ENCODE measurements around the gene PLEKHA1. TPM values are rescaled to one million over a fixed set of nuclear protein-coding genes. Genes with fewer than 3 reads are reported as not detected.

PLEKHA1 gene
- total and polyA plus RNA-seq, 2 of the 13 experiments (the other 11 are each of a cell fraction or from before 2014, with no cell fraction given), result 32.2 to 53.3 TPM

GRCh38 chr10:122348935-122349361 lies 25.6 kb upstream of the PLEKHA1 start (continued):
- TF ChIP-seq SMARCE1 (IDR thresholded peaks at IDR 0.05; ENCODE audit: borderline replicate concordance) (no peak), ZNF740 (CRISPR knock-in tag; IDR thresholded peaks at IDR 0.05) (no peak), SIX1 (CRISPR knock-in tag; IDR thresholded peaks at IDR 0.05; ENCODE audit: borderline replicate concordance) (no peak), ZNF678 (CRISPR knock-in tag; IDR thresholded peaks at IDR 0.05) (no peak), SNAPC4 (CRISPR knock-in tag; IDR thresholded peaks at IDR 0.05) (no peak), HMGA1 (CRISPR knock-in tag; conservative IDR thresholded peaks at IDR 0.05) (no peak), PLRG1 (conservative IDR thresholded peaks at IDR 0.05) (no peak), DMTF1 (CRISPR knock-in tag; IDR thresholded peaks at IDR 0.05) (no peak), DZIP1 (CRISPR knock-in tag; IDR thresholded peaks at IDR 0.05) (no peak), ATF4 (CRISPR knock-in tag; IDR thresholded peaks at IDR 0.05) (no peak), ZNF816 (CRISPR knock-in tag; IDR thresholded peaks at IDR 0.05; ENCODE audit: borderline replicate concordance) (no peak), ZNF879 (CRISPR knock-in tag; IDR thresholded peaks at IDR 0.05) (no peak), ZNF124 (CRISPR knock-in tag; IDR thresholded peaks at IDR 0.05) (no peak), MXI1 (IDR thresholded peaks at IDR 0.05; ENCODE audit: borderline replicate concordance, low read depth, low read length) (no peak), ZKSCAN1 (IDR thresholded peaks at IDR 0.05; ENCODE audit: low read length) (no peak), KDM4B (CRISPR knock-in tag; IDR thresholded peaks at IDR 0.05) (no peak), MTERF4 (CRISPR knock-in tag; IDR thresholded peaks at IDR 0.05) (no peak), AKAP8 (CRISPR knock-in tag; IDR thresholded peaks at IDR 0.05) (no peak), SIX4 (CRISPR knock-in tag; IDR thresholded peaks at IDR 0.05) (no peak), FOXO1 (CRISPR knock-in tag; IDR thresholded peaks at IDR 0.05) (no peak; the same call in 1 of the 2 replicates)
